Type B pancreatic cell (in vitro differentiated cells): ENCODE measurements around the gene APOL2. TPM values are rescaled to one million over a fixed set of nuclear protein-coding genes. Genes with fewer than 3 reads are reported as not detected.

Source experiments
- DNase-seq: peaks from one replicate; pipeline ENCODE4 v3.0.0; 2021; ENCODE audit warnings: mixed read lengths; ENCODE audit not compliant: unreplicated experiment; ENCODE audit errors: extremely low spot score
- H3K27ac Mint-ChIP-seq: 2 replicates; pipeline ENCODE4 v1.8.0; 2021; ENCODE audit warnings: mild to moderate bottlenecking, mixed read lengths
- H3K27me3 Mint-ChIP-seq: 2 replicates; pipeline ENCODE4 v1.8.0; 2021; ENCODE audit warnings: mixed read lengths
- H3K36me3 Mint-ChIP-seq: 2 replicates; pipeline ENCODE4 v1.8.0; 2021; ENCODE audit warnings: mixed read lengths
- H3K4me1 Mint-ChIP-seq: one replicate; pipeline ENCODE4 v1.8.0; 2021; ENCODE audit warnings: mixed read lengths; ENCODE audit not compliant: unreplicated experiment
- H3K4me3 Mint-ChIP-seq: 2 replicates; pipeline ENCODE4 v1.8.0; 2021; ENCODE audit warnings: mild to moderate bottlenecking, mixed read lengths
- H3K9me3 Mint-ChIP-seq: 2 replicates; pipeline ENCODE4 v1.8.0; 2021; ENCODE audit warnings: mixed read lengths
- total RNA-seq: library from RNA; stranded (reverse); gene quantifications from 2 replicates; pipeline ENCODE4 v1.2.1, GENCODE V29; 2021; ENCODE audit warnings: low replicate concordance
- TF ChIP-seq, protein P1 (sequence below): fragments of 200-600 bp; sonication (generic); conservative IDR thresholded peaks from 2 replicates; pipeline ENCODE4 v1.5.0; 2021; ENCODE audit warnings: antibody characterized with exemption, mild to moderate bottlenecking

APOL2 gene
- total RNA-seq, 1 donor from 2014 or later = 23.7 TPM

DNA sequence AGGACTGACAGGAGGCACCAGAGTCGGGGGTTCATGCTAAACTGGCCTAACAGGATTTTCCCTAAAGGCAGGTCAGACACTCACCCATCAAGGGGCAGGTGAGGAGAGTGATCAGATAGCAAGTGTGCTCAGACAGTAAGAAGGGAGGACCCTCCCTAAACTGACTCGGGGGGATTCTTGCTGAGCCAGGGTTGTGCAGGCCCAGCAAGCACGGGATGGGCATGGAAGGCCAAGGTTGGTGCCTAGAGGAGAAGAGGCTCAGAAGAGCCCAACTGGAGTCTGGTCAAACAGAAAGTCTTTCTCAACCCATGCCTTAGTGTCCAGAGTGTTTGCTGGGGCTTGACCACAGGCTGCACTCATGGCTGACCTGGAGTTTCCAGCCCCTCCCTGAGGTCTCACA, 7.4 kb upstream of the APOL2 start:
- Mint-ChIP-seq H3K9me3 (peaks cover 16% of the 10 kb centered on the region), H3K27ac (no peak overlapping the region), H3K4me1 (no peaks in the 10 kb centered on the region), H3K36me3 (no peaks in the 10 kb centered on the region), H3K4me3 (no peak overlapping the region), H3K27me3 (no peaks in the 10 kb centered on the region)
- TF ChIP-seq, protein P1, sequence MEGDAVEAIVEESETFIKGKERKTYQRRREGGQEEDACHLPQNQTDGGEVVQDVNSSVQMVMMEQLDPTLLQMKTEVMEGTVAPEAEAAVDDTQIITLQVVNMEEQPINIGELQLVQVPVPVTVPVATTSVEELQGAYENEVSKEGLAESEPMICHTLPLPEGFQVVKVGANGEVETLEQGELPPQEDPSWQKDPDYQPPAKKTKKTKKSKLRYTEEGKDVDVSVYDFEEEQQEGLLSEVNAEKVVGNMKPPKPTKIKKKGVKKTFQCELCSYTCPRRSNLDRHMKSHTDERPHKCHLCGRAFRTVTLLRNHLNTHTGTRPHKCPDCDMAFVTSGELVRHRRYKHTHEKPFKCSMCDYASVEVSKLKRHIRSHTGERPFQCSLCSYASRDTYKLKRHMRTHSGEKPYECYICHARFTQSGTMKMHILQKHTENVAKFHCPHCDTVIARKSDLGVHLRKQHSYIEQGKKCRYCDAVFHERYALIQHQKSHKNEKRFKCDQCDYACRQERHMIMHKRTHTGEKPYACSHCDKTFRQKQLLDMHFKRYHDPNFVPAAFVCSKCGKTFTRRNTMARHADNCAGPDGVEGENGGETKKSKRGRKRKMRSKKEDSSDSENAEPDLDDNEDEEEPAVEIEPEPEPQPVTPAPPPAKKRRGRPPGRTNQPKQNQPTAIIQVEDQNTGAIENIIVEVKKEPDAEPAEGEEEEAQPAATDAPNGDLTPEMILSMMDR = no peak
- no peak for DNase-seq

DNA sequence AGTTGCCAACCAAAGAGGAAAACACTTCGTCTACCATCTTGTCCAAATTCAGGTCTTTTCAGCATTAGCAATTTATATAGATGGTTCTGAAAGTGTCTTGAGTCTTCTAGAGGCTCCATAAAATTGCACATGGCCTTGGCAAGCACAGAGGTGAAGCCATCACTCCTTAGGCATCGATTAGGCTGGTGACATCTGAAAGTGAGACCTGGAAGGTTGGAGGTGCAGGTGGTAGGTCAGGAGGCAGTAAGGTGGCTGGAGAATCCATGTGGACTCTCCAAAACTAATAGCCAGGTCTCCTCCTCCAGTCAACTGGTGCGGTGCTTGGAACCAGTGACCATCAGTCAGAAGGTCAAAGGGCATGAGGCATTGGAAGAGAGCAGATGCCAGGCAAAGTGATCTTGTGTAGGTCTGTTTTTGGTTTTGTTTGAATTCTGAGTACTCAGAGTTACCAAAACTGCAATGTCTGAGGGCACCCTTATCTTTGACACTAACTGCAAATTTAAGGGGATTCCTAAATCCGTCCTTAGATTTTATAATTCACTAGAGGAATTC, 6.6 kb upstream of the APOL2 start:
- TF ChIP-seq, protein P1 = no peak
- Mint-ChIP-seq H3K9me3 (peaks cover 16% of the 10 kb centered on the region), H3K27me3 (no peaks in the 10 kb centered on the region), H3K4me1 (no peaks in the 10 kb centered on the region), H3K27ac (no peak overlapping the region), H3K4me3 (no peak overlapping the region), H3K36me3 (no peaks in the 10 kb centered on the region)
- no peak for DNase-seq

DNA sequence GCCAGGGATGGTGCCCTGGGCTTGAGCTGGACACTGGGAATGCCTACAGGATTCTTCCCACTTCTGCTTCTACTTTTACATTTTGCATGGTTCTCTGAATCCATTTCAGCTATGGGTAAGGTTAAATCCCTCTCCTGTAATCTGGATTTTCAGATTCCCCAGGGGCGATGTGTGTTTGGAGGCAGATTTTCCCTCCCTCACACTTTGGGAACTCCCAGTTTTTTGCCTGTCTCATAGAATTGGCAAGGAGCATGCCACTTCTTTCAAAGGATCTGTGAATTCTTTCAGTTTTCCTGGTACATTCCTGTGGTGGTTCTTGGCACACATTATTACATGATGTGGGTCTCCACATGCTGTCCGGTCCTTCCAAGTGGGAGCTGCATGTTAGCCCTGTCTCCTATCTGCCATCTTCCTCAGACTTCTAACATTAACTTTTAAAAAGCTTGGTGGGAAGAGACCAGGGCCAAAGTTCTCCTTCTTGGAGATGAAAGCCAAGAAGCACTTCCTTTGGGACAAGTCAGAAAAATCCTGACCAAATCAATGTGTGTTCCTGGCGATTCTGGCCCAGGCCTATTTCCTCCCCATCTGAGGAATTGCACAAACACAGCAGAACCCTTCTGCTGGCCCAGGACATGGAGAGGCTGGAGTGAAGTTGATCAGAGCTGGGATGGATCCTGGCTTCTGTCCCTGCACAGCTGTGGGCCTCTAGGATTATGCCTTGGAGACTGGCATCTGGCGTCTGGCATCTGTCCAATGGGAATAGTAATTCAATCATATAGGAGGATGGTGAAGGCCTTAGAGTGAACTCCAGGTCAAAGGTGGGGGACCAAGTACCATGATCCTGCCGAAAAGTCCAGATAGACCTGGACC, 5.4 kb upstream of the APOL2 start:
- TF ChIP-seq, protein P1 = no peak
- Mint-ChIP-seq H3K9me3 (peaks cover 16% of the 10 kb centered on the region), H3K27me3 (no peaks in the 10 kb centered on the region), H3K36me3 (no peaks in the 10 kb centered on the region), H3K4me3 (no peak overlapping the region), H3K27ac (no peak overlapping the region), H3K4me1 (peaks cover 3% of the 10 kb centered on the region)
- no peak for DNase-seq

DNA sequence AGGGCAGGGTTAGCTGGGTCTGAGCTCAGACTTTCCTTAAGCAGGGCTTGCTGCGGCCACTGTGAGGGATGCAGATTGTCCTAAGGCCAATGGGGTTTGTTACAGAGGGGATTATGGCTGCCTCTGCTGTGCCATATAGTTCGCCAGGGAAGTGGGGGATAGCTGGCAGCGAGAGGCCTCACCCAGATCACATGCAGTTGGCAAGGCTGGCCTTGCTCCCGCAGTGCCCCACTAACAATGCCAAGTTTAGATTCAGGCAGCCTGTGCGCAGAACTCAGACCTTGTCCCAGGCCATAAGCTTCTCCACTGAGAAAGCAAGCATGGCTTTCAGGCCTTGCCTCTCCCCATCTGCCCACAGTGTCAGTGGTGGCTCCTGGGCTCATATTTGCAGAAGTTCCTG, 4.7 kb upstream of the APOL2 start:
- Mint-ChIP-seq H3K36me3 (peaks cover 3% of the 10 kb centered on the region), H3K27me3 (no peaks in the 10 kb centered on the region), H3K9me3 (peaks cover 12% of the 10 kb centered on the region), H3K27ac (no peak overlapping the region), H3K4me3 (no peak overlapping the region), H3K4me1 (peaks cover 11% of the 10 kb centered on the region)
- TF ChIP-seq, protein P1 = no peak
- no peak for DNase-seq

DNA sequence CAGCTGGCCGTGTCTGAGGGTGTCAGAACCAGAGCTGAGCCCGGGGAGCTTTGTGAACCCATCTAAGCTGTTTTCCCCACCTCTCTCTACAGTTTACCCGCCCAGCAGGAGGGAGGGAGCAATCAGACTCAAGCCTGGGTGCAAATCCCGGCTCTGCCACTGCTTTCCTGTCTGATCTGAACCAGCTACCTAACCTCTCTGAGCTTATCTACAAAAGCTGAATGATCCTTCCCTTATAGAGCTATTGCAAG, 252 bp downstream of the APOL2 start:
- Mint-ChIP-seq H3K9me3 (peaks cover 11% of the 10 kb centered on the region), H3K27ac (peak overlapping the region; percentile 96), H3K36me3 (peaks cover 19% of the 10 kb centered on the region), H3K4me1 (peaks cover 37% of the 10 kb centered on the region), H3K27me3 (no peaks in the 10 kb centered on the region), H3K4me3 (peak overlapping the region; percentile 96)
- TF ChIP-seq, protein P1 = no peak
- DNase-seq = no peak
